Esophagus (tissue), 2 donors: ENCODE measurements around the gene MCCD1. TPM values are rescaled to one million over a fixed set of nuclear protein-coding genes. Genes with fewer than 3 reads are reported as not detected.

Source experiments
- H3K27ac ChIP-seq, 2 donors: one replicate each; pipeline ENCODE4 v1.5.1; 2013; ENCODE audit warnings: low read depth in 2 of 2, mild to moderate bottlenecking in 2 of 2, inconsistent platforms in 1 of 2, low read length in 1 of 2, moderate library complexity in 1 of 2
- H3K27me3 ChIP-seq, 2 donors: one replicate each; pipeline ENCODE4 v1.6.1; 2013; ENCODE audit warnings: low read length in 2 of 2, control low read depth in 1 of 2, mild to moderate bottlenecking in 1 of 2; ENCODE audit not compliant: insufficient read depth in 2 of 2, control insufficient read depth in 1 of 2
- H3K36me3 ChIP-seq, 2 donors: one replicate each; pipeline ENCODE4 v1.6.1; 2013; ENCODE audit warnings: low read length in 1 of 2; ENCODE audit not compliant: control insufficient read depth in 2 of 2, insufficient read depth in 2 of 2
- H3K4me1 ChIP-seq, 2 donors: one replicate each; pipeline ENCODE4 v1.6.1; 2013; ENCODE audit warnings: low read length in 1 of 2; ENCODE audit not compliant: control insufficient read depth in 2 of 2, insufficient read depth in 2 of 2
- H3K4me3 ChIP-seq, 2 donors: one replicate each; pipeline ENCODE4 v1.5.1; 2013; ENCODE audit warnings: low read length in 2 of 2, mild to moderate bottlenecking in 2 of 2, low read depth in 1 of 2, moderate library complexity in 1 of 2
- H3K9me3 ChIP-seq, 2 donors: one replicate each; pipeline ENCODE4 v1.6.1; 2013; ENCODE audit warnings: mild to moderate bottlenecking in 2 of 2, low read depth in 1 of 2, low read length in 1 of 2, moderate library complexity in 1 of 2; ENCODE audit not compliant: control insufficient read depth in 2 of 2, insufficient read depth in 1 of 2
- WGBS, 2 donors: extraction: QIAGEN DNeasy Blood & Tissue Kit; methylation state at CpG; one replicate each; pipeline ENCODE4 v1.1.7; 2013; 5-methylcytosine and 5-hydroxymethylcytosine counted together
- polyA plus RNA-seq, 2 donors: library from polyadenylated mRNA; stranded (reverse); fragments of 200-250 nt; gene quantifications; one replicate each; pipeline ENCODE4 v1.2.3, GENCODE V29; 2013
- donor health status: healthy with polysubstance abuse.
- donor health status: Bipolar disorder and iron deficiency.

MCCD1 gene
- polyA plus RNA-seq, 2 donors = not detected

DNA sequence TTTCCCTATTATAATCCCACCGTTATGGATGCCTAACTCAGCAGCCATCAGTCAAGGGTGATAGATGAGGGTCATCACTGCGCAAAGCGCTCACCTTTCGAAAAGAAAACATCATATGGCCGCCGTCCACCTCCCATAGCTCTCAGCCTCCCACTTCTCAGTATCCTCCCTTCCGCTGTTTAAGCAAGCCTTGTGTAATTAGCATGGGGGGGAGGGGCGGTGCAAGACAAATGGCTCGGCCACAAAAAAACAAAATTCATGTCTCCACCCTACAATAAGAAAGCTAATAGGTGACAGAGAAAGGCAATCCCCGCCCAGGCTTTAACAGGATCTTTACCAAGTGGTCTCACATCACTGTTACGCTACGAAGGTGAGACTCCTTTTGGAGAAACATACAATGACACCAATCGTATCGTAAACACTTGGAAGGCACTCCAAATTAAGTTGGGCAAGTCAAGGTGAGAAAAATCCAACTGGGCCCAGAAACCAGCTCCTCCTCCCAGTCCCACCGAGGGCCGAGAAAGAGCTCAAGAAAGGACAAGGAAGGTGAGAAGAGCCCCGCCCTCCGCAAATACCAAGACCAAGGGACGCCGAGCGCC is 12.4 kb downstream of the MCCD1 start:
- 0% methylated on average over 21 of the region's 21 CpGs for WGBS, 2 donors

DNA sequence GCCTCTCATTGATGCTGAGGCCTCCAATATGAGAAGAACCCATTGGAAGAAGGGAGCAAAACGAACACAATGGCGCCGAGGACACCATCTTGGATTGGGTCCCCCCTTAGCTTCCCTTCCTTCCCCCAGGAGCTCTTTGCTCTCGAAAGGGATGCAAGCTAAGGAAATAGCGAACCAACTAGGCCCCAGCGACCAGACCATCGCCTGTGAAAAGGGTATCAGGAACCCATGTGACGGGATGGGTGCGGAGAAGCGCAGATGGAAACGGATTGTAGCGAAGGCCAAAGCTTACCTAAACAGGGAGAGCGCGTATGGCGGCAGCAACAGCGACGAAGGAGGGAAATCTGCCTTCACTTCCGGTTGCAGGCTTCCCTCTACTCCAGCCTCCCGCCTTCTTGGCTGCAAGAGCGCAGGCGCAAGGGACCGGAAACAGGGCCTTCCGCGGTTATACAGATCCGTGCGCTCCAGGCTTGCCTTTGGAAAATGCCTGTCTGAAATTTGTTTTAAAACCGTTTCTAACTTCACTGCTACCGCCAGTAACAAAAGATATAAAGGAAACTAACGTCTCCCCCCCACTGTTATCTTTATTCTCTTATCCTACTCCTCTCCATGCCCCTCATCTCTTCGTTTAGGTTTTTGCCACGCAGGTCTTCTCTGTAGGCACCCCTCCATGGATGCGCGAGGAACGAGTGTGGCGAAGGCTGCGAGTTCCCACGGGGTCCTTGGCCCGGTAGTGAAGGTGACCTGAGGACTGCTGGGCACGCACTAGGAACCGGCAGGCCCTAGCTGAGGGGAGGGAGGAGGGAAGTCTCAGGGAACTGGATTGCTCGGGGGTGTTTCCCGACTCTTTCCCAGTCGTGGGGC is 13.1 kb downstream of the MCCD1 start, which contains the start of gene DDX39B:
TSS of gene DDX39B (minus strand) at position 346 of the 864 bp plus-strand sequence. CDS start 1,471 bp downstream, outside the sequence.
- H3K4me1 ChIP-seq = peaks cover 0 to 3% of the 10 kb centered on the region in 2 donors
- H3K27ac ChIP-seq = peak within 1 kb of the TSS; percentile 95 to 98
- H3K4me3 ChIP-seq = peak within 1 kb of the TSS; percentile 70 to 94
- 0% methylated on average over 43 of the region's 43 CpGs for WGBS, 2 donors
- no peaks in the 10 kb centered on the region for H3K27me3 ChIP-seq
- no peaks in the 10 kb centered on the region for H3K9me3 ChIP-seq
- H3K36me3 ChIP-seq = peaks cover 4 to 18% of the 10 kb centered on the region in 2 donors

More for the DNA sequence above, 12.4 kb downstream of the MCCD1 start:
- Histone ChIP-seq H3K9me3 (no peaks in the 10 kb centered on the region), H3K36me3 (peaks cover 4 to 23% of the 10 kb centered on the region in 2 donors), H3K4me1 (peaks cover 0 to 3% of the 10 kb centered on the region in 2 donors), H3K27ac (peak overlapping the region; percentile 83 to 98), H3K27me3 (no peaks in the 10 kb centered on the region), H3K4me3 (peak overlapping the region; percentile 70 to 94)

DNA sequence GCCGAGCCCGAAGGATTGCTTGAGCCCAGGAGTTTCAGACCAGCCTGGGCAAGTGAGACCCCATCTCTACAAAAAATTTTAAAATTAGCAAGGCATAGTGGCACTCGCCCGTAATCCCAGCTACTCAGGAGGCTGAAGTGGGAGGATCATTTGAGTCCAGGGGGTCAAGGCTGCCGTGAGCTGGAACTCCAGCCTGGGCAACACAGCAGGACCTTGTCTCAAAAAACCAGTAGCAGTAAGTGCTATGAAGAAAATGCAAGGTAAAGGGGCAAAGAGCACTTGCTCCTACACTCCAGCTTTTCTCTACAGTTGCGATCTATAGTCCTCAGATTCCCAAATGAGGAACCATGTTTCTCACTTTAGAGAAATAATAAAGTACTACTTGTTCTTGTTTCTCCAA is 14.9 kb downstream of the MCCD1 start:
- Histone ChIP-seq H3K4me1 (peaks cover 3 to 9% of the 10 kb centered on the region in 2 donors), H3K36me3 (peaks cover 4 to 14% of the 10 kb centered on the region in 2 donors), H3K27me3 (no peaks in the 10 kb centered on the region), H3K9me3 (no peaks in the 10 kb centered on the region), H3K4me3 (no peak overlapping the region), H3K27ac (no peak overlapping the region)
- 93 to 96% methylated on average over 6 of the region's 6 CpGs for WGBS, 2 donors

DNA sequence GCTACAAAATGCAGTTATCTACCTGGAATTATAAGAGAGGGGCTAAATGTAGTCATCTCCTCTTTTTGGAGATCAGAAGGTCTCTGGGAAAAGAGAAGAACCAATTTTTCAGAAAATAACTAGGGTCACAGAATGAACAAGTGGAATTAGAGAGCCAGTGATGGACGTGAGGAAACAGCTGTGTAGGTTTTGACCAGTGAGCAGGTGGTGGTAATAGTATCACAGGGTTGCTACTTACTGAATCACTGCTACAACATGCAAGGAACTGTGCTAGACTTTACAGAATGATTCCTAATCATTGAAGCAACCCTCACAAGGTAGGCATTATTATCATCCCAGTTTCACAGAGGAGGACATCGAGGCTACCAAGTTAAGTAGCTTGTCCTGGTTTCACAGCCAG is 15.9 kb downstream of the MCCD1 start:
- Histone ChIP-seq H3K9me3 (no peaks in the 10 kb centered on the region), H3K36me3 (peaks cover 3 to 5% of the 10 kb centered on the region in 2 donors), H3K4me3 (no peak overlapping the region), H3K4me1 (peaks cover 3 to 9% of the 10 kb centered on the region in 2 donors), H3K27ac (no peak overlapping the region), H3K27me3 (no peaks in the 10 kb centered on the region)
- 76% methylated on average over 2 of the region's 2 CpGs for WGBS, 2 donors

DNA sequence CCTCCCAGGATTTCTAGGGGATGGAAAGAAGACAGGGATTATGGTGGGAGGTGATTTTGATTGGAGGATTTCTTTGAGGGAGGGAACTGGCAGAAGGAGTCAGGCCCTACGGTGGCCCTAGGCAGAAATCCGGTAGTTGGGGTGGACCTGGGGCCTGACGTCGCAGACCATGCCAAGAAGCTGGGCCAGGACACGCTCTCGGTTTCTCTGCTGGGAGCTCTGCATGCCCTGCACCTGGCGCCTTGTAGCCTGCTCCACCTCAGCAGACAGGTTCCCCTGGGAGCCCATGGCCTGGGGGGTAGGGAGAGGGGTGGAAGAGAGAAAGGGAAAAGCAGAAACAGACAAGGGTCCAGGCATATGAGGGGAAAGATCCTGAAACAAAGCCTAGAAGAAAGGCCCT is 16.5 kb downstream of the MCCD1 start:
- H3K36me3 ChIP-seq = peaks cover under 1 to 3% of the 10 kb centered on the region in 2 donors
- 63 to 72% methylated on average over 7 of the region's 7 CpGs for WGBS, 2 donors
- no peak overlapping the region for H3K4me3 ChIP-seq
- no peak overlapping the region for H3K27ac ChIP-seq
- H3K27me3 ChIP-seq = no peaks in the 10 kb centered on the region
- peaks cover 3 to 7% of the 10 kb centered on the region in 2 donors for H3K4me1 ChIP-seq
- no peaks in the 10 kb centered on the region for H3K9me3 ChIP-seq

DNA sequence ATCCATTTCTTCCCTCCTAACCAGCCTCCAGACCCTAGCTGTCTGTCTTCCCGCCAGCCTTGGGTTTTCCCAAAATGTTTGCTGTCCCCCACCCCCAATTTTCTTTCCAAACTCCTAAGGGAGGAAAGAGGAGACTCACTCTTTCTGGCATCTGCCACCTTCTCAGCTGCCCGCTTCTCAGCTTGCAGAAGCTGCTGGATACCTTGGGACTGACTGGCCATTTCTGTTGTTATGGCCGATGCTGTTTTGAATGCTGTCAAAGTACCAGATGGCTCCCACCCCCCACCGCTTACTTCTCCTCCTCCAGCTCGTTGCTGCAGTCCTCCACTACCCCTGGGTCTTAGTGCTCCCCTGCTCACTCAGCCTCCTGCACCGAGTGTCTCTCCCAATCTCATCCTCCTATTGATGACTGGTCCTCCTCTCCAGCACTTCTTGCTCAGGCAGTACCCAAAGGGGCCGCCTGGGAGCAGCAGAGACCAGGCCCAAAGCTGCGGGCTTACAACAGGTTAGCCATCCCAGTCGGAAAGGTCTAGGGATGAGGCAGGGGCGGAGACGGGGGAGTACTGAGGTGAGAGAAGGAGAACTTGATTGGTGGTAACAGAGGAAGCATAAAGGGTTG is 17.7 kb downstream of the MCCD1 start, which contains the start of gene ATP6V1G2:
TSS of gene ATP6V1G2 (minus strand) at position 270 of the 619 bp plus-strand sequence. CDS start at position 221, 49 bp downstream.
- 9% methylated on average over 11 of the region's 11 CpGs for WGBS, 2 donors
- Histone ChIP-seq H3K4me3 (peak within 1 kb of the TSS; percentile 49 to 64), H3K4me1 (peaks cover 3 to 6% of the 10 kb centered on the region in 2 donors), H3K36me3 (peaks cover 0 to 3% of the 10 kb centered on the region in 2 donors), H3K27me3 (no peaks in the 10 kb centered on the region), H3K9me3 (no peaks in the 10 kb centered on the region), H3K27ac (peak within 1 kb of the TSS; percentile 90 to 93)

DNA sequence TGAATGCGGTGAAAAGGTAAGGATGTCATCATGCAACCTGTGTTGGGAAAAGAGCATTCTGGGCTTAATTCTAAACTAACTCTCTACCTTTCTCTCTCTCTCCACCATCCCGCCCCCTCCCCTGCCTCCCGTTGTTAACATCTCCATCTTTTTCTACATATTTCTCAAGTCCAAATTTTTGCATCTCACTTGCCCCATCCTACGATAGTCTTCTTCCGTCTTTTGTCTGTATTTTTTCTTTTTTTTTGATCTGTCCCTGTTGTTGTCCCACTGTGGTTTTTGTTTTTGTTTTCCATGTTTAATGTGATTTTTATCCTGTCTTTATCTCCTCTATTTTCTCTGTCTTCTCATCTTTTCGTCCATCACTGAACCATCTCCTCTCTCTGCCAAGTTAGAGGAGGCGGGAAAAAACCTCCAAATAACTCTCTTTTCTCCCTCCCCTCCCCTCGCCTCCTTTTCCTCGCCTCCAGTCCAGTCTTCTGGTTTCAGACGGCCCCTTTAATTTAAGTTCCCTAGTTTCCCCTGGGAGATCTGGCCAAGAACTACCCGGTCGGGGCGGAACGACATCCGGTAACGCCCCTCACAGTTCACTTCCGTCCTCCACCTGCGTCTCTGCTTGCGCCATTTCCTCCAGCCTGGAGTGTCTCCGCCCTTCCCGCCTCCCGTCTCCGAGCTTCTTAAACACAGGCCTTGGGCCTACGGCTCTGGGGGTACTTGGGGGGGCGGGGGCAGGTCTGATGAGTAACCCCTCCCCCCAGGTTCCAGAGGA is 18.4 kb downstream of the MCCD1 start, which contains the start of gene NFKBIL1:
TSS of gene NFKBIL1 (plus strand) at position 651 of the 769 bp plus-strand sequence. CDS start at position 738, 87 bp downstream.
- H3K4me1 ChIP-seq = peaks cover 3 to 6% of the 10 kb centered on the region in 2 donors
- no peaks in the 10 kb centered on the region for H3K27me3 ChIP-seq
- H3K36me3 ChIP-seq = peaks cover 0 to 3% of the 10 kb centered on the region in 2 donors
- H3K4me3 ChIP-seq = peak within 1 kb of the TSS; percentile 49 to 64
- peak within 1 kb of the TSS; percentile 90 to 93 for H3K27ac ChIP-seq
- H3K9me3 ChIP-seq = no peaks in the 10 kb centered on the region
- 0% methylated on average over 25 of the region's 25 CpGs for WGBS, 2 donors

DNA sequence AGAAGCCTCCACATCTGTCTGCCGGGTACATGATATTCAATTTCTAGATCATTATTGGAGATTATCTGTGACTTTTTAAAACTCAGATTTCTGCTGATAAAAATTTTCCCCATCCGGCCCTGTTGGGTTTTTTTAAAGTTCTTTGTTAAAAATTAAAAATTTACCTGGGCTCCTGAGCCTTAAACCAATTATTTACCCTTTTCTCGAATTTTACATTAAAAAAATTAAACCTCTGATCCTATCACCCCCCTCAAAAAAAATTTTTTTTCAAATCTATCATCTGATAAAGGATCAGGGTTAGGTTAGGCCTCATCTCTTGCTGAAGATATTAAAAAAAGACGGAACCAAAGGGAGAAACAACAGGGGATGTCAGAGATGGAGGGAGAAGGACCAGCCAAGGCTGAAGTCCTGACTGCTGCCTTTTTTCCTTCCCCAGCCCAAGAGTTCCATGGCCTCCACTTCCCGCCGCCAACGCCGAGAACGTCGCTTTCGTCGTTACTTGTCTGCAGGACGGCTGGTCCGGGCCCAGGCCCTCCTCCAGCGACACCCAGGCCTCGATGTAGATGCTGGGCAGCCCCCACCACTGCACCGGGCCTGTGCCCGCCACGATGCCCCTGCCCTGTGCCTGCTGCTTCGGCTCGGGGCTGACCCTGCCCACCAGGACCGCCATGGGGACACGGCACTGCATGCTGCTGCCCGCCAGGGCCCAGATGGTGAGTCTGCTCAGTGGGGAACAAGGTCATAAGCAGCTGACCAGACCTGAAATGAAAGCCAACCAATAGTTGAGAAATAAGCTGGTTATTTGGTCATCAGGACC is 19.2 kb downstream of the MCCD1 start:
- WGBS, 2 donors = 74 to 76% methylated on average over 24 of the region's 24 CpGs
- peaks cover 0 to 3% of the 10 kb centered on the region in 2 donors for H3K36me3 ChIP-seq

More for the DNA sequence above, 19.2 kb downstream of the MCCD1 start:
- Histone ChIP-seq H3K27me3 (no peaks in the 10 kb centered on the region), H3K27ac (peak overlapping the region; percentile 90 to 93), H3K9me3 (no peaks in the 10 kb centered on the region), H3K4me3 (peak overlapping the region; percentile 49 to 64), H3K4me1 (peaks cover 3 to 6% of the 10 kb centered on the region in 2 donors)
